HEK293T (cell line): Measurements from ENCODE around the gene SF3B2.

ENCODE experiments used
- CTCF ChIA-PET: fragments of 350-600 bp; formaldehyde crosslinking; extraction: SDS; loops from one replicate; lab custom pipeline; 2021; ENCODE audit warnings: antibody characterized with exemption, inconsistent platforms; lab: Yijun Ruan, JAX
- POLR2A ChIA-PET: fragments of 350-600 bp; formaldehyde crosslinking; extraction: SDS; loops from one replicate; lab custom pipeline; 2020; ENCODE audit warnings: antibody characterized with exemption, inconsistent platforms; lab: Yijun Ruan, JAX
- DNase-seq: peaks from one replicate; pipeline ENCODE4 v3.0.0; 2012; ENCODE audit warnings: mixed read lengths; ENCODE audit errors: extremely low spot score
- ARNT ChIP-seq: fragments of 450-650 bp; IDR thresholded peaks from 2 replicates; pipeline ENCODE4 v1.6.1; 2017; ENCODE audit warnings: mild to moderate bottlenecking
- BHLHE40 ChIP-seq: fragments of 450-650 bp; IDR thresholded peaks from 2 replicates; pipeline ENCODE4 v1.6.1; 2016; ENCODE audit warnings: mild to moderate bottlenecking, moderate library complexity, borderline replicate concordance
- CTBP1 ChIP-seq: fragments of 450-650 bp; IDR thresholded peaks from 2 replicates; pipeline ENCODE4 v1.6.1; 2016; ENCODE audit warnings: borderline replicate concordance
- ELF4 ChIP-seq: fragments of 450-650 bp; IDR thresholded peaks from 2 replicates; pipeline ENCODE4 v1.6.1; 2017; ENCODE audit warnings: antibody characterized with exemption
- FOXA1 ChIP-seq: fragments of 450-650 bp; IDR thresholded peaks from 2 replicates; pipeline ENCODE4 v1.6.1; 2016; ENCODE audit warnings: mild to moderate bottlenecking
- FOXK2 ChIP-seq: fragments of 450-650 bp; IDR thresholded peaks from 2 replicates; pipeline ENCODE4 v1.6.1; 2016; ENCODE audit warnings: mild to moderate bottlenecking
- FOXM1 ChIP-seq: fragments of 450-650 bp; IDR thresholded peaks from 2 replicates; pipeline ENCODE4 v1.6.1; 2017; ENCODE audit warnings: mild to moderate bottlenecking, borderline replicate concordance
- HDGF ChIP-seq: fragments of 450-650 bp; IDR thresholded peaks from 2 replicates; pipeline ENCODE4 v1.6.1; 2017; ENCODE audit warnings: antibody characterized with exemption, borderline replicate concordance
- L3MBTL2 ChIP-seq: fragments of 450-650 bp; conservative IDR thresholded peaks from 2 replicates; pipeline ENCODE4 v1.6.1; 2016; ENCODE audit warnings: mild to moderate bottlenecking
- LEF1 ChIP-seq: fragments of 450-650 bp; IDR thresholded peaks from 2 replicates; pipeline ENCODE4 v1.6.1; 2017; ENCODE audit warnings: mild to moderate bottlenecking, borderline replicate concordance
- NFRKB ChIP-seq: fragments of 450-650 bp; IDR thresholded peaks from 2 replicates; pipeline ENCODE4 v1.6.1; 2016; ENCODE audit warnings: mild to moderate bottlenecking, moderate library complexity
- PKNOX1 ChIP-seq: fragments of 450-650 bp; IDR thresholded peaks from 2 replicates; pipeline ENCODE4 v1.6.1; 2016
- SP1 ChIP-seq: fragments of 450-650 bp; IDR thresholded peaks from 2 replicates; pipeline ENCODE4 v1.6.1; 2017
- SUZ12 ChIP-seq: fragments of 450-650 bp; IDR thresholded peaks from 2 replicates; pipeline ENCODE4 v1.6.1; 2016; ENCODE audit warnings: mild to moderate bottlenecking
- TARDBP ChIP-seq: fragments of 450-650 bp; IDR thresholded peaks from 2 replicates; pipeline ENCODE4 v1.6.1; 2016
- ZNF384 ChIP-seq: fragments of 450-650 bp; IDR thresholded peaks from 2 replicates; pipeline ENCODE4 v1.6.1; 2016

SF3B2 gene

GRCh38 chr11:66082946-66083698 is 31.0 kb downstream of the SF3B2 start:
- ChIA-PET POLR2A (interaction anchor here (0.6 to 1.6 kb wide), 2 partner anchors 14 to 31 kb away, joined by 3 to 5 read pairs; partner anchors contain the start of gene SF3B2), CTCF (no interaction called here)
- DNase-seq, result peak; percentile 59
- no peak for TF ChIP-seq HDGF
- no peak for TF ChIP-seq ZNF384
- no peak for TF ChIP-seq FOXM1
- TF ChIP-seq L3MBTL2, result no peak
- TF ChIP-seq PKNOX1, result no peak
- TF ChIP-seq FOXK2, result no peak
- no peak for TF ChIP-seq BHLHE40
- no peak for TF ChIP-seq ELF4
- TF ChIP-seq SP1, result no peak
- TF ChIP-seq CTBP1, result no peak
- no peak for TF ChIP-seq SUZ12
- no peak for TF ChIP-seq NFRKB
- TF ChIP-seq FOXA1, result no peak
- no peak for TF ChIP-seq LEF1
- TF ChIP-seq TARDBP, result no peak
- TF ChIP-seq ARNT, result no peak

- no peak for DNase-seq
- POLR2A ChIA-PET, result interaction anchor here (0.6 to 1.6 kb wide), 2 partner anchors 14 to 32 kb away, joined by 3 to 5 read pairs; partner anchors contain the start of gene SF3B2
- TF ChIP-seq TARDBP (no peak), FOXM1 (no peak), SUZ12 (no peak), CTBP1 (no peak), ZNF384 (no peak), SP1 (no peak)
- CTCF ChIA-PET, result interaction anchor here (0.8 kb wide), 1 partner anchor 196 kb away, joined by 3 read pairs; the partner anchor contains the start of gene FIBP
Measured at GRCh38 chr11:66083767-66084166, 31.6 kb downstream of the SF3B2 start.

GRCh38 chr11:66084821-66085475 is 32.8 kb downstream of the SF3B2 start:
- CTCF ChIA-PET, result interaction anchor here (0.8 kb wide), 1 partner anchor 197 kb away, joined by 3 read pairs; the partner anchor contains the start of gene FIBP
- TF ChIP-seq CTBP1 (no peak), SP1 (no peak), L3MBTL2 (no peak), FOXA1 (no peak), BHLHE40 (no peak), ZNF384 (no peak), LEF1 (no peak), ELF4 (no peak), PKNOX1 (no peak), ARNT (no peak), FOXK2 (no peak), HDGF (no peak), NFRKB (no peak), FOXM1 (no peak), SUZ12 (no peak)
- POLR2A ChIA-PET, result no interaction called here
- no peak for DNase-seq

- POLR2A ChIA-PET, result no interaction called here
- TF ChIP-seq FOXM1 (no peak), SUZ12 (no peak), NFRKB (no peak), LEF1 (no peak), SP1 (no peak), HDGF (no peak), ARNT (no peak), BHLHE40 (no peak), L3MBTL2 (no peak)
- CTCF ChIA-PET, result no interaction called here
- DNase-seq, result no peak
Measured at GRCh38 chr11:66087148-66087908, 35.2 kb downstream of the SF3B2 start.

- CTCF ChIA-PET, result interaction anchor here (0.5 kb wide), 1 partner anchor 134 kb away, joined by 6 read pairs; no protein-coding TSS in a partner anchor
- no peak for TF ChIP-seq TARDBP
- TF ChIP-seq ELF4, result no peak
- TF ChIP-seq SP1, result no peak
- no peak for TF ChIP-seq PKNOX1
- TF ChIP-seq BHLHE40, result no peak
- TF ChIP-seq CTBP1, result no peak
- POLR2A ChIA-PET, result interaction anchor here (1.1 to 1.4 kb wide), 2 partner anchors 17 to 37 kb away, joined by 4 read pairs; partner anchors contain the start of gene SF3B2
Measured at GRCh38 chr11:66089067-66089466, 36.9 kb downstream of the SF3B2 start.

More at GRCh38 chr11:66089067-66089466, 36.9 kb downstream of the SF3B2 start:
- DNase-seq, result no peak
